ENCODE data around the gene MPDU1. TPM values are rescaled to one million over a fixed set of nuclear protein-coding genes. Genes with fewer than 3 reads are reported as not detected.

The MPDU1 gene
- total RNA-seq, 1 donor: 64.1 TPM

DNA sequence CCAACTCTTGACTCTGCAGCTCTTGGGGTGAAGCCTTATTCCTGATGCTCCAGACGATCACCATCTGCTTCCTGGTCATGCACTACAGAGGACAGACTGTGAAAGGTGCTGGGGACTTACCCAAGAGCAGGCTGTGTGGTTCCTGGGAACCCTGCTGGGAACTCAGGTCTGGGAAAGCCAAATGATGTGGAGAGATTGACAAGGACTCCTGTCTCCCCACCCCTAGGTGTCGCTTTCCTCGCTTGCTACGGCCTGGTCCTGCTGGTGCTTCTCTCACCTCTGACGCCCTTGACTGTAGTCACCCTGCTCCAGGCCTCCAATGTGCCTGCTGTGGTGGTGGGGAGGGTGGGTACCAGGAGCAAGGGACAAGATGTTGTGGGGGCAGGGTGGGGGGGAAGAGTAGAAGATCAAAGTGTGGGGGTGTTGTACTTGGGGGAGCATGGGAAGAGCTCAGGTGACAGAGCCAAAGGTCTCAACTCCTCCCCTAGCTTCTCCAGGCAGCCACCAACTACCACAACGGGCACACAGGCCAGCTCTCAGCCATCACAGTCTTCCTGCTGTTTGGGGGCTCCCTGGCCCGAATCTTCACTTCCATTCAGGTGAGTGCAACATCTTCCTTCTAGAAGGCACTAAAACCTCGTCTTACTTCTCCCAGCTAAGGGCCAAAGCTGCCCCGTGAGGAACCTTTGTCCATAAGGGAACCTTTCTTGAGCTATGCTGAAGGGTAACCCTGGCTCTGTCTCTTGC is 3.2 kb downstream of the MPDU1 start:
- Histone ChIP-seq H3K79me2 (ENCODE audit: insufficient read depth, low read length) (peaks cover 45% of the 10 kb centered on the region), H3K27ac (ENCODE audit: low read depth, low read length) (peak overlapping the region; percentile 56), H3K36me3 (ENCODE audit: insufficient read depth, low read length) (peaks cover 23% of the 10 kb centered on the region), H3K4me3 (ENCODE audit: insufficient read depth, low read length) (no peak overlapping the region), H3K9me3 (ENCODE audit: low read depth, low read length) (no peaks in the 10 kb centered on the region), H4K20me1 (ENCODE audit: insufficient read depth, low read length) (peaks cover 19% of the 10 kb centered on the region), H2AFZ (ENCODE audit: low read length) (no peak overlapping the region), H3K4me1 (ENCODE audit: insufficient read depth, low read length) (peaks cover 53% of the 10 kb centered on the region), H3K27me3 (ENCODE audit: insufficient read depth, low read length) (no peaks in the 10 kb centered on the region), H3K4me2 (ENCODE audit: insufficient read depth, low read length) (peak overlapping the region; percentile 46)
- DNase-seq (ENCODE audit: insufficient read length, low spot score, missing footprints): peak; percentile 65
- TF ChIP-seq, protein P1, sequence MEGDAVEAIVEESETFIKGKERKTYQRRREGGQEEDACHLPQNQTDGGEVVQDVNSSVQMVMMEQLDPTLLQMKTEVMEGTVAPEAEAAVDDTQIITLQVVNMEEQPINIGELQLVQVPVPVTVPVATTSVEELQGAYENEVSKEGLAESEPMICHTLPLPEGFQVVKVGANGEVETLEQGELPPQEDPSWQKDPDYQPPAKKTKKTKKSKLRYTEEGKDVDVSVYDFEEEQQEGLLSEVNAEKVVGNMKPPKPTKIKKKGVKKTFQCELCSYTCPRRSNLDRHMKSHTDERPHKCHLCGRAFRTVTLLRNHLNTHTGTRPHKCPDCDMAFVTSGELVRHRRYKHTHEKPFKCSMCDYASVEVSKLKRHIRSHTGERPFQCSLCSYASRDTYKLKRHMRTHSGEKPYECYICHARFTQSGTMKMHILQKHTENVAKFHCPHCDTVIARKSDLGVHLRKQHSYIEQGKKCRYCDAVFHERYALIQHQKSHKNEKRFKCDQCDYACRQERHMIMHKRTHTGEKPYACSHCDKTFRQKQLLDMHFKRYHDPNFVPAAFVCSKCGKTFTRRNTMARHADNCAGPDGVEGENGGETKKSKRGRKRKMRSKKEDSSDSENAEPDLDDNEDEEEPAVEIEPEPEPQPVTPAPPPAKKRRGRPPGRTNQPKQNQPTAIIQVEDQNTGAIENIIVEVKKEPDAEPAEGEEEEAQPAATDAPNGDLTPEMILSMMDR (IDR thresholded peaks at IDR 0.05; ENCODE audit: extremely low read depth, low read depth, low read length): no peak

DNA sequence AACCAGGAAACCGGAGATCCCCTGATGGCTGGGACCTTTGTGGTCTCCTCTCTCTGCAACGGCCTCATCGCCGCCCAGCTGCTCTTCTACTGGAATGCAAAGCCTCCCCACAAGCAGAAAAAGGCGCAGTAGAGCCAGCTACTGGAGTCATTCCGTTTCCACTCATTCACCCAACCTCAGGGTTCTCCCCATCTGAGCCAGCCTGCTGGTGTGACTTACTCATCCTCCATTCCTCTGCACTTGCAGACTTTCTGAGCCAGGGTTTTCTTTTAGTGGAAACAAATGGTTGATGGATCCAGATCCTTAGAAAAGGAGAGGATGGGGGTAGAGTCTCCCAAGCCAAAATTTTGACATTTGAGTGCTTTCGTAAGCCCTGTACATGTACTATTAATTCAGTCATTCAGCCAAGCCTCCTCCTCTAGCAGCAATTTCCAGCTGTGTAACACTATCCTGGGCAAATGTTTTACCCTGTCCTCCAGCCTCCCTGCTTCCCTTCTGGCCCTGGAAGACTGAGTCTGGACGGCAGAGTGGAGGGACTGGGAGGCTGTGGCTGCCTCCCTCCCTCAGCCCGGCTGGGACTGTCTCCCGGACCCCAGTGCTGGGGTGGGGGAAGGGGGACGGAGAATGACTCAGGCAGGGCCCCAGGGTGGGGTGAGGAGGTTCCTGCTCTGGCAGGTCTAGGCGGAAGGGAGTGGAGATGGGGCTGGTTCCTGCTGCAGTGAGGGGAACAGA is 3.9 kb downstream of the MPDU1 start:
- Histone ChIP-seq H2AFZ (ENCODE audit: low read length) (no peak overlapping the region), H3K4me3 (ENCODE audit: insufficient read depth, low read length) (no peak overlapping the region), H3K36me3 (ENCODE audit: insufficient read depth, low read length) (peaks cover 30% of the 10 kb centered on the region), H3K79me2 (ENCODE audit: insufficient read depth, low read length) (peaks cover 38% of the 10 kb centered on the region), H3K27ac (ENCODE audit: low read depth, low read length) (peak overlapping the region; percentile 56), H4K20me1 (ENCODE audit: insufficient read depth, low read length) (peaks cover 19% of the 10 kb centered on the region), H3K4me1 (ENCODE audit: insufficient read depth, low read length) (peaks cover 50% of the 10 kb centered on the region), H3K9me3 (ENCODE audit: low read depth, low read length) (no peaks in the 10 kb centered on the region), H3K27me3 (ENCODE audit: insufficient read depth, low read length) (no peaks in the 10 kb centered on the region), H3K4me2 (ENCODE audit: insufficient read depth, low read length) (peak overlapping the region; percentile 46)
- TF ChIP-seq, protein P1 (IDR thresholded peaks at IDR 0.05; ENCODE audit: extremely low read depth, low read depth, low read length): peak; percentile 15
- peak; percentile 99 for DNase-seq (ENCODE audit: insufficient read length, low spot score, missing footprints)

DNA sequence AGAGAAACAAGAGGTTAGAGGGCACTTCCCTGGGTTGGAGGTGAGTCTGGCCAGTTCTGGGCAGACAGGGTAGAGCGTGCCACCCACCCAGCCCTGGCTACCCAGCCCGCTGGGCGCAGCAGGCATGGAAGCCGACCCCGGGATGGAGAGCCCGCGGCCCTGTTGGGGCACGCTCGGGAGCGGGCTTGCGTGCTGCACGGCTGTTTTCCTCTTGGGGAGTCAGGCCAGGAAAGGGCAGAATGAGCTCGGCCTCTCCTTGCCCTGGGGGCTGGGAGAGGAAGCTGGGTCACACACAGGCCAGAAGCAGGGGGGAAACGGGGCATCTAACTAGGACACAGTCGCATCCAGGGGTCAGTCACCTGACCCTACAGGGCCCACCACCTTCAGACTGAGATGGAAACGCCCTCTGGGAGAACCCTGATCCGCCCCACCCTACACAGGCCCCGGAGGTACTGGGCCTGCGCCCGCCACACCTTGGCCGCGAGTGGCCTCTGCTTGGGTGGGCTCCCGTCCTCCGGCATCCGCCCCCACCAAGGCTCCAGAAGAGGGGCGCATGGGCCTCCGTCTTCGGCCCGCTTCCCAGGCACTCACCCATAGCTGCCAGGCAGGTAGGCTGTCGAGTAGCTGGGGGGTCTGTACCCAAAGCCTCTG is 5.0 kb downstream of the MPDU1 start:
- peak overlapping the region; percentile 2 for H3K27ac ChIP-seq (ENCODE audit: low read depth, low read length)

More for the DNA sequence above, 5.0 kb downstream of the MPDU1 start:
- Histone ChIP-seq H3K4me3 (ENCODE audit: insufficient read depth, low read length) (no peak overlapping the region), H3K36me3 (ENCODE audit: insufficient read depth, low read length) (peaks cover 41% of the 10 kb centered on the region), H3K9me3 (ENCODE audit: low read depth, low read length) (no peaks in the 10 kb centered on the region), H3K27me3 (ENCODE audit: insufficient read depth, low read length) (no peaks in the 10 kb centered on the region), H3K79me2 (ENCODE audit: insufficient read depth, low read length) (peaks cover 30% of the 10 kb centered on the region), H3K4me1 (ENCODE audit: insufficient read depth, low read length) (peaks cover 43% of the 10 kb centered on the region), H4K20me1 (ENCODE audit: insufficient read depth, low read length) (peaks cover 19% of the 10 kb centered on the region), H3K4me2 (ENCODE audit: insufficient read depth, low read length) (peak overlapping the region; percentile 56), H2AFZ (ENCODE audit: low read length) (no peak overlapping the region)
- TF ChIP-seq, protein P1 (IDR thresholded peaks at IDR 0.05; ENCODE audit: extremely low read depth, low read depth, low read length): no peak
- no peak for DNase-seq (ENCODE audit: insufficient read length, low spot score, missing footprints)

All from osteoblast (primary cell).